OCI-M2 (cell line): ENCODE results near the gene SRXN1.
"Not testable (repeated sequence)": the region's sequence is repeated elsewhere in the genome, so short reads cannot be mapped to it uniquely, and the experiment has no call there.

Experiments used
- DNase-seq: peaks from one replicate; lab custom pipeline; 2025; ENCODE audit not compliant: unreplicated experiment; lab: John Stamatoyannopoulos, UW

The SRXN1 gene

DNA sequence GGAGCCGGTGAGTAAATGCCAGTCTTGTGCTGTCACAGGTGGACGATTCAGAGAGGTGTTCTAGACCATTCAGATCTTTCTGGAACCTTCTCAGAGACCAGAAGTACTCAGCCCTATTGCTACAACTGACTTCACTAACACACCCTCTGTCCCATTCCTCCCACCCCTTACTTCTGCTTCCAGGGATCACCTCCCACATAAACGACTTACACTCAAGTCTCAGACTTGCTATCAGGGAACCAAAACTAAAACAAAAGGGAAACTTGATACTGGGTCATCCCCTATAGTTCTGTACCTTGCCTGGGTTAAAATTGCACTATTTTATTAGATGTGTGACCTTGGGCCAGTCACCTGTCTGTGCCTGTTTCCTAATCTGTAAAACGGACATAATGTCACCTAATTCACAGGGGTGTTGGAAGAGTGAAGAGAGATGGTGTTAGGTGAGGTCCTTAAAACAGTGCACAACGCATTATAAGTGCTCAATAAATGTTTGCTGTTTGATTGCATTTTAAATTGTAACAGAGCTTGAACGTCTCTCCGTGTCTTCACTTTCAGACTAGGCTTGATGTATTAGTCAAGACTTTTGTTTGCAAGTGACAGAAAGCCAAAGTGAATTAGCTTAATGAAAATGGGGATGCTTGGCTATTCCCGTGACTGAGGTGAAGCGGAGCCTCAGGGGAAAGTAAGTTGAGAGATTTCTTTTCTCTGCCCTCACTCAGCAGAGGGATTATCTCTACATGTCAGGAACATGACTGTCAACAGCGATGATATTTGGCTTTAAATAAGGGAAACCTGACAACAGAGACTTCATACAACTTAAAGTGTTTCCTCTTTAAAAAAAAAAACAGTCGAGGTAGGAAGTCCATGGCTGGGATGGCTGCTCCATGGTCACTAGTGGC lies 3.0 kb upstream of the SRXN1 start:
- DNase-seq: no peak

DNA sequence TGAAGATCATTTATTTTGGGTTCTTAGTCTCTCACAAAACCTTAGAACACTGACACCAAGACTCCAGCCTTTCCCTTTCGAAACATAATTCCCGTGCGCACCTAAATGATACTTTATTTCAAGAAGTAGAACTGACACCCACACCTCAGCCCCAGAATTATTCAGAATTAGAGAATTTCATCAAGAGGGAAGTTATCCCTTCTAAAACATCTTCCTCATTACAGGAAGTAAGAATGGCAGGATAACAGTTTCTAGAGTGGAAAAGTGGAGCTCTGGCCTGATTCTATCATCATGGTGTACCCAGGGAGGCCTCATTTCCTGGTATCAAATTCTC lies 1.4 kb upstream of the SRXN1 start:
- DNase-seq: no peak

DNA sequence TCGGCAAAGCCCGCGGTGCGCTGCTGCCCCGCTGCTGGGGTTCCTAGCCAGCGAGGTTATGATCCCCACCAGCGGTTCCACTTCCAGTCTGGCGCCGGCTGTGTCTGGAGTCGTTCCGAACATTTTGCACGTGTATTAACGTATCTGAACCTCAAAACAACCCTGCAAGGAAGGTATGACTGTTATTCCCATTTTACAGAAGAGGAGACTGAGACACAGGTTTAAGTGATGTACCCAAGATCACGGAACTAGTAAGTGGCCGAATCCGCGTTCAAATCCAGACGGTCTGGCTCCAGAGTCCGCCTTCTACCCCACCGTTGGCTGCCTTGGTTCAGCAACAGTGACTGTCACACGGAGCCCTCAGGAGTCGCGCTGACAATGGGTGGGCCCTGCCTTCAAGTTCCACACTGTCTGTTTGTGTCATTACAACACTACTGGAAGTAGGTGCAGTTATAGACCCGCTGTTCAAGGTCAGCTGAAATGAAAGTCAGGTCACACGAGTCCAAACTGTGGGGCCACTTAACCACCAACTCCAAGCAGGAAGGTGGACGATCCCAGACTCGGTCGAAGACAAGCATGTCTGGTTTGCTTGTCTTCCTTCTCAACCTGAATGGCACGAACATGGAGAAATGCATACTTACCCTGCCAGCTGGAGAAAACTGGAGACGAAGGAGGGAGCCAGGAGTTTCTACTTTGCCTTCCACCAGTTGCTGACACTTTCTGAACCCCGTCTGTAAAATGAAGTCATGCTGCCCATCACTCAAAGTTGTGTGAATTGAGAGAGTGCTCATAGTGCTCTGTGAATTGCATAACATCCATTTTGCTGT lies 803 bp upstream of the SRXN1 start:
- DNase-seq: peak; percentile 48

- DNase-seq: no peak
Observed at GRCh38 chr20:652615-653109, 338 bp downstream of the SRXN1 start.

- no peak for DNase-seq
Observed at GRCh38 chr20:651713-652614, 1.0 kb downstream of the SRXN1 start.

GRCh38 chr20:650954-651353 lies 2.0 kb downstream of the SRXN1 start:
- DNase-seq: no peak

DNA sequence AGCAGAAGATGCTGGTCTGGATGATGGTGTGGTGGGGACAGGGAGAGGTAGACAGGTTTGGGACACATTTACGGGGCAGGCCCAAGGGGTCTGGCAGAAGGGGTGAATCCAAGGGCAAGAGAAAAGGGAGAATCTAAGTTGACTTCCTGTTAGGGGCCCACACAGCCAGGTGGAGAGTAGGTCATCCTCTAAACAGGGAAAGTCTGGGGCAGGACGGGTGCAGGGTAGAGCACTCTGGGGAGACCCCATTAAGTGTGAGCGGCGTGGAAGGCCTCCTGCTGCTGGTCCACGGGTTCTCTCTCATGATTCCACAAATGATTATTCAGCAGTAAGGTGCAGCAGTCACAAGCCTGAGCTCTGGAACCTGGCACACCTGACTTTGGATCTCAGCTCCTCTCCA lies 2.7 kb downstream of the SRXN1 start:
- no peak for DNase-seq

GRCh38 chr20:647479-648019 lies 5.5 kb downstream of the SRXN1 start:
- no peak for DNase-seq

DNA sequence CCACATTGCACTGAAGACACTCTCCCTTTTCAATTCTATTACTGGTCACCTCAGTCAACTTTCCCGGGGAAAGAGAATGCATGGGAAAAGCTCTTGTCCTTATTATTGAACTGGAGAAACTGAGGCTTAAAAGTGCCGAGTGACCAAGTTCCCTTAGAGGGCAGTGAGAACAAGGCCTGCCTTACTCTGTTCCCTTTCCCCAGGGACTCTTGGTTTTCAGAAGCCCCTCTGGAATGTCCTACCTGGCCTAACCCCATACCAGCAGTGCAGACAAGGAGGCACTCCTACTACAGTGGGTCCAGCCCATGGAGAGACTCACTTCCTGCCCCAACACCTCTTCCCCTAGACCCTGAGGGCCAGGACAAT lies 6.1 kb downstream of the SRXN1 start:
- DNase-seq: no peak

DNA sequence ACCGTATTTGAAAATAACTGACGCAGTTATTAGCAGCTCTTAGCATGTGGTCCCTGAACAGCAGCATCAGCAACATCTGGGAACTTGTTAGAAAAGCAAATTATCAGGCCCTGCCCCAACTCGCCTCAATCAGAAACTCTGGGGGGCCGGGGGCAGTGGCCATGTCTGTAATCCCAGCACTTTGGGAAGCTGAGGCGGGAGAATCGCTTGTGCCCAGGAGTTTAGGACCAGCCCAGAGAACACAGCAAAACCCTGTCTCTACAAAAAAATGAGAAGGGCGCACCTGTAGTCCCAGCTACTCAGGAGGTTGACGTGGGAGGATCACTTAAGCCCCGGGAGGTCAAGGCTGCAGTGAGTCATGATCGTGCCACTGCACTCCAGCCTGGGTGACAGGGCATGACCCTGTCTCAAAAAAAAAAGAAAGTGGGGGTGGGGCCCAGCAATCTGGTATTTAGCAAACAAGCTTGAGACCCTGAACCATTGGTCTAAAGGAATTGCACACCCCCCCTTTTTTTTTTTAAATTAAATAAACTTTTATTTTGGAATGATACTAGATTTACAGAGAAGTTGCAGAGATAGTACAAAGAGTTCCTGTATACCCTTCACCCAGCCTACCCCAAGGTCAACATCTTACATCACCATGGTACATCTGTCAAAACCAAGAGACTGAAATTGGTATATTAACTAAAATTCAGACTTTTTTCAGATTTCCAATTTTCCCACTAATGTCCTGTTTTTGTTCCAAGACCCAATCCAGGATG lies 6.7 kb downstream of the SRXN1 start:
- DNase-seq: no peak

DNA sequence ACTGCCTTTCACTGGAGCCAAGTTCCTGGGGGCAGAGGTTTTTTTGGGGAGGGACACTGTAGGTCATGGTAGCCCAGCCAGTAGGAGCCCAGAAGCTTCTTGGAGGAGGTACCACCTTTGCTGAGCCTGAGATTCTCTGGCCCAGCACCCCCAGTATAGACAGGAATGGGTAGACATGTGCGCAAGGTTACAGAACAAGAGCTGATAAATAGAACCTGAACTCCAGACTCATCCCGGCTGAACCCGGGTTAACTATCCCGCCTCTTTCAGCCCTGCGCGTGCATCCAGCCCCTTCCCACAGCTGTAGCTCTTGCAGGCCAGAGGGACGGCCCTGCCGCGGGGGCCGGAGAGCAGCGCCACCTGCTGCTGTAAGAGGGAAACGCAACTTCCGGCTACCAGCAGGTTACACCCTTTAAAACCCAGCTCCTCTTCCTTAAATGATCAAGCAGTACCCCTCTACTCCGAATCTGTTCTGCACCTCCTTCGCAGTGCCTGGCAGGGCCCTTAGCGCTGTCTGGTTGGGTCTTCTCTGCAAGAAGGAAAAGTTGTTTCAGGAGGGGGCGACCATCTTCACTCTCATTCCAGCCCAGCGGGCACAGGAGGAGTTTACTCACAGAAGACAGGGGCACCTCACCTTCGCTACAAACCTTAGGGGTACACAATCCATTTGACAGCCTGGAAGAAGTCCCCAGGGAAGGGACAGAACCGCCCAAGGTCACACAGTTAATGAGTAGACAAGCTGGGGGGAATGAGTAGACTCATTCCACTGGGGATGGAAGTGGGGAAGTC lies 7.5 kb downstream of the SRXN1 start:
- DNase-seq: peak; percentile 82

DNA sequence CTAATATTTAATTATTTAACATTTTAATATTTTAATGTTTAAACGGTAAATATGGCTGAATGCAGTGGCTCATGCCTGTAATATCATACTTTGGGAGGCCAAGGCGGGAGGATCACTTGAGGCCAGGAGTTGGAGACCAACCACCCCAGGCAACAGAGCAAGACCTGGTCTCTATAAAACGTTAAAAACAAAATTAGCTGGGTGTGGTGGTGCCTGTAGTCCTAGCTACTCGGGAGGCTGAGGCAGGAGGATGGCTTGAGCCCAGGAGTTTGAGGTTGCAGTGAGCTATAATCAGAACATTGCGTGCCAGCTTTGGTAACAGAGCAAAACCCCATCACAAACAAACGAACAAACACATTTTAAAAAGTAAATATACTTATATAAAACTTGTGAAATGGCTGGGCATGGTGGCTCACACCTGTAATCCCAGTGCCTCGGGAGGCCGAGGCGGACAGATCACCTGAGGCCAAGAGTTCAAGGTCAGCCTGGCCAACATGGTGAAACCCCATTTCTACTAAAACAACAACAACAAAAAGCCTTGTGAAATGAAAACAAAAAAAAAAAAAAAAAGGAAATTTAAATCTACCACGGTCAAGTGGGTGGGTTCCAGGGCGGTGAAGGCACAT lies 8.2 kb downstream of the SRXN1 start:
- DNase-seq: no peak

- no peak for DNase-seq
Observed at GRCh38 chr20:642398-643174, 10.4 kb downstream of the SRXN1 start.

GRCh38 chr20:642013-642397 lies 11.0 kb downstream of the SRXN1 start:
- DNase-seq: not testable (repeated sequence)

DNA sequence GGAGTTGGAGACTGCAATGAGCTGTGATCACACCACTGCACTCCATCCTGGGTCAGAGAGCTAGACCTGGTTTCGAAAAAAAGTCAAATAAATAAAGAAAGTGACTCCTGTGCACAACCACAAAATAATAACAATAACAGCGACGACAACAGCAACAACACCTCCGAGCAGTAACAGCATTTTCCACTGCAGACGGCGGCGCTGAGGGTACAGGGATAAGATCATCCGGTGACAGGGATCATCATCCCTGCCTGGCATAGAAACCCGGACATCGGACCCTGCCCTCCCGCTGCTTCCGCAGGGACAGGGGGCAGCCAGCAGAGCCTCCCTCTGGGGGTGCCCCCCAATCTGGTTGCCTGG lies 11.5 kb downstream of the SRXN1 start:
- DNase-seq: no peak

GRCh38 chr20:640674-641515 lies 12.1 kb downstream of the SRXN1 start:
- no peak for DNase-seq

DNA sequence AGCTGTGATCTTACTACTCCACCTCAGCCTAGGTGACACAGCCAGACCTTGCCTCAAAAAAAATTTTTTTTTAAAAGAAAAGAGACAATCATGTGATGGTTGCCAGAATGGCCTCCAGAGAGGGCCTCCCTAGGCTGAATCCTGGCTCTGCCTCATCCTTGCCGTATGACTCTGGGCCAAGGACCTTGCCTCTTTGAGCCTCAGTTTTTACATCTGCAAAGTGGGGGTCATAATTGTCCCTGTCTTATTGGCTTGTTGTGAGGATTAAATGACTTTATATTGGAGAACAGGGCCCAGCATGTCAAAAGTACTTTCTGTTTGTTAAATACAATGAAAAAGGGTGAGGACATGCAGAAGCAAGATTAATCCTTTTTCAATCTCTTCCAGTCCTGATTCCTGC lies 14.4 kb downstream of the SRXN1 start:
- DNase-seq: no peak
